CD4-positive, alpha-beta T cell (primary cell): ENCODE results near the gene CCNE1. TPM values are rescaled to one million over a fixed set of nuclear protein-coding genes. Genes with fewer than 3 reads are reported as not detected.

ENCODE experiments used
- ATAC-seq: fragments of 200-7000 bp; cut with Tn5 transposase; one replicate; pipeline ENCODE4 v1.10.0; 2022; ENCODE audit warnings: mild to moderate bottlenecking; ENCODE audit not compliant: poor library complexity
- CTCF ChIA-PET: fragments of 350-600 bp; sonication (Branson Sonifier 250); formaldehyde crosslinking; loops from one replicate; lab custom pipeline; 2021; ENCODE audit warnings: antibody characterized with exemption, inconsistent platforms; lab: Charles Lee
- POLR2A ChIA-PET: fragments of 350-600 bp; sonication (Branson Sonifier 250); formaldehyde crosslinking; loops from one replicate; lab custom pipeline; 2021; ENCODE audit warnings: antibody characterized with exemption, inconsistent platforms; lab: Charles Lee
- DNase-seq, 14 experiments: peaks; one replicate each; pipeline ENCODE4 v3.0.0-alpha.2; 2013 to 2020; ENCODE audit warnings: mixed read lengths in 2 of 14
- H3K27ac ChIP-seq, 2 donors: one replicate each; pipeline versions ENCODE4 v1.5.1 to v1.7.0; 2013; ENCODE audit warnings: low read length in 2 of 2, low read depth in 1 of 2, mild to moderate bottlenecking in 1 of 2
- H3K27me3 ChIP-seq, 2 experiments: 1 replicate in 1 of 2; 2 replicates in 1 of 2; pipeline versions ENCODE4 v1.6.1 to v1.7.0; 2013; ENCODE audit warnings: low read length in 2 of 2, control low read depth in 1 of 2, mild to moderate bottlenecking in 1 of 2, moderate library complexity in 1 of 2; ENCODE audit not compliant: insufficient read depth in 2 of 2, control insufficient read depth in 1 of 2
- H3K36me3 ChIP-seq: one replicate; pipeline ENCODE4 v1.6.1; 2013; ENCODE audit warnings: low read length, control low read depth; ENCODE audit not compliant: insufficient read depth
- H3K4me1 ChIP-seq: one replicate; pipeline ENCODE4 v1.6.1; 2013; ENCODE audit warnings: low read length, control low read depth; ENCODE audit not compliant: insufficient read depth
- H3K4me3 ChIP-seq: one replicate; pipeline ENCODE4 v1.5.1; 2013; ENCODE audit warnings: mild to moderate bottlenecking, low read length, moderate library complexity
- H3K9me3 ChIP-seq, 2 experiments: 1 replicate in 1 of 2; 2 replicates in 1 of 2; pipeline versions ENCODE4 v1.6.1 to v1.7.0; 2013; ENCODE audit warnings: low read length in 2 of 2, mild to moderate bottlenecking in 2 of 2, control low read depth in 1 of 2, moderate library complexity in 1 of 2; ENCODE audit not compliant: control insufficient read depth in 1 of 2, insufficient read depth in 1 of 2
- H3K27ac Mint-ChIP-seq: one replicate; pipeline ENCODE4 v1.8.0; 2020; ENCODE audit warnings: mixed read lengths
- H3K27me3 Mint-ChIP-seq: one replicate; pipeline ENCODE4 v1.8.0; 2021; ENCODE audit warnings: mixed read lengths
- H3K36me3 Mint-ChIP-seq: one replicate; pipeline ENCODE4 v1.8.0; 2021; ENCODE audit warnings: low read depth, mixed read lengths
- H3K4me1 Mint-ChIP-seq: one replicate; pipeline ENCODE4 v1.8.0; 2021; ENCODE audit warnings: low read depth, mixed read lengths
- H3K4me3 Mint-ChIP-seq: one replicate; pipeline ENCODE4 v1.8.0; 2020; ENCODE audit warnings: mild to moderate bottlenecking, mixed read lengths
- H3K9me3 Mint-ChIP-seq: one replicate; pipeline ENCODE4 v1.8.0; 2020; ENCODE audit warnings: mixed read lengths
- intact Hi-C, 2 experiments: fragments of 100-400 bp; cut with DNase I in 1 of 2; cut with micrococcal nuclease in 1 of 2; formaldehyde crosslinking; loops; one replicate each; pipeline versions ENCODE4 v1.15.1 to v1.9.0; 2023 to 2025; cut with DNase I, micrococcal nuclease
- total RNA-seq, 174 experiments: library from RNA in 2 of 174; stranded (reverse) in 2 of 174; gene quantifications; one replicate each; pipeline ENCODE4 v1.2.3 and lab custom pipeline; 2021 to 2026
- TF ChIP-seq, protein P1 (sequence below): fragments of 200-600 bp; IDR thresholded peaks from one replicate; pipeline ENCODE4 v1.8.0; 2022; ENCODE audit warnings: antibody characterized with exemption, mild to moderate bottlenecking

Gene CCNE1
- total RNA-seq, 2 experiments from 2014 or later, result 4.9 to 5.6 TPM

DNA sequence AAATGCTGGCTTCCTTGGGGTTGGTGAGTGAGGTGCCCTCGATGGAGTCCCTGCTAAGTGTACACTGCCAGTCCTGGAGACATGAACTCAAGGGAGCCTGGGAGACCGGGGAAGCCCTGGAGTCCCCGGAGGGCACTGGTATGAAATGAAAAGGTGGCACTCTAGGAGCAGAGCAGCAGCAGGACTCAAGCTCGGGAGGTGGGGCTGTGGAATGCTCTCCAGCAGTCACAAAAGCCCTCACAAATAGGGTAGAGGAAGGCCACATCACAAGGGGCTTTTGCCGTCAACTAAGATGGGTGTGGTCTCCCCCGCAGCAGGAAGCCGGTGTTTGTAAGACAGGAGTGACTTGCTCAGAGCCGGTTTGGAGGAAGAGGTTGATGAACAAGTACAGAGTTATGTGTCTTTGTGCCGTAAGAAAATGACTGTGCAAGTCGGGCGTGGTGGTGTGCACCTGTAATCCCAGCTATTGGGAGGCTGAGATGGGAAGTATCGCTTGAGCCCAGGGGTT is 19.3 kb downstream of the CCNE1 start:
- ATAC-seq (peak; percentile 98), DNase-seq (peak; percentile 45 to 87 (median 62))
- no peaks in the 10 kb centered on the region for H3K27me3 ChIP-seq
- peaks cover 45% of the 10 kb centered on the region for H3K4me1 Mint-ChIP-seq
- H3K36me3 ChIP-seq, result no peaks in the 10 kb centered on the region
- H3K4me3 Mint-ChIP-seq, result peak overlapping the region; percentile 72
- intact Hi-C loops, result loop anchor here in 1 of 2 experiments (1.0 to 10.0 kb wide), 2 partner anchors 13 to 226 kb away; partner anchors contain the start of gene POP4
- ChIA-PET CTCF (no interaction called here), POLR2A (interaction anchor here (1.0 to 4.4 kb wide), 6 partner anchors 13 to 225 kb away, joined by 3 to 52 read pairs (median 6); partner anchors contain the start of gene POP4)
- no peaks in the 10 kb centered on the region for H3K9me3 ChIP-seq
- no peaks in the 10 kb centered on the region for H3K27me3 Mint-ChIP-seq
- peak overlapping the region; percentile 93 for H3K27ac Mint-ChIP-seq
- H3K4me1 ChIP-seq, result peaks cover 37% of the 10 kb centered on the region
- TF ChIP-seq, protein P1, sequence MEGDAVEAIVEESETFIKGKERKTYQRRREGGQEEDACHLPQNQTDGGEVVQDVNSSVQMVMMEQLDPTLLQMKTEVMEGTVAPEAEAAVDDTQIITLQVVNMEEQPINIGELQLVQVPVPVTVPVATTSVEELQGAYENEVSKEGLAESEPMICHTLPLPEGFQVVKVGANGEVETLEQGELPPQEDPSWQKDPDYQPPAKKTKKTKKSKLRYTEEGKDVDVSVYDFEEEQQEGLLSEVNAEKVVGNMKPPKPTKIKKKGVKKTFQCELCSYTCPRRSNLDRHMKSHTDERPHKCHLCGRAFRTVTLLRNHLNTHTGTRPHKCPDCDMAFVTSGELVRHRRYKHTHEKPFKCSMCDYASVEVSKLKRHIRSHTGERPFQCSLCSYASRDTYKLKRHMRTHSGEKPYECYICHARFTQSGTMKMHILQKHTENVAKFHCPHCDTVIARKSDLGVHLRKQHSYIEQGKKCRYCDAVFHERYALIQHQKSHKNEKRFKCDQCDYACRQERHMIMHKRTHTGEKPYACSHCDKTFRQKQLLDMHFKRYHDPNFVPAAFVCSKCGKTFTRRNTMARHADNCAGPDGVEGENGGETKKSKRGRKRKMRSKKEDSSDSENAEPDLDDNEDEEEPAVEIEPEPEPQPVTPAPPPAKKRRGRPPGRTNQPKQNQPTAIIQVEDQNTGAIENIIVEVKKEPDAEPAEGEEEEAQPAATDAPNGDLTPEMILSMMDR, result no peak
- H3K4me3 ChIP-seq, result peak overlapping the region; percentile 15
- peak overlapping the region; percentile 56 to 59 for H3K27ac ChIP-seq
- no peaks in the 10 kb centered on the region for H3K36me3 Mint-ChIP-seq
- H3K9me3 Mint-ChIP-seq, result no peaks in the 10 kb centered on the region

DNA sequence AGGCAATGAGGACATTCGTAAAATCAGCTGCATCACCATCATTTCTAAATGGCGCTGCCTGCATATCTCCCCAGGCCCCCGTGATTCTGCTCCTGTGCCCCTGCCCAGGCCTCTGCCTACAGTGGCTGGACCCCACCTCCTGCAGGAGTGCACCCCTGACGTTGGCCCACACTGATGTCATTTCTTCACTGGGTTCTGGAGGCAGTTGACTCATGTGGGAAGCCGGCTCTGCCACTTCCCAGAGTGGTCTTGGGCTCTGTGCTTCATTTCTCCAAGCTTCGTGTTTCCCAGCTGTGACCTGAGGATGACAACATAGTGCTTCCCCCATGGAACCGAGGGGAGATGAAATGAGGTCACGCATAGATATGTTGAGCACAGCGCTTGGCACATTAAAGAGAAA is 19.9 kb downstream of the CCNE1 start:
- intact Hi-C loops, result loop anchor here in 1 of 2 experiments (1.0 to 10.0 kb wide), 2 partner anchors 13 to 227 kb away; partner anchors contain the start of gene POP4
- POLR2A ChIA-PET, result interaction anchor here (0.9 to 4.4 kb wide), 7 partner anchors 9 to 226 kb away, joined by 3 to 52 read pairs (median 5); partner anchors contain the start of gene POP4

DNA sequence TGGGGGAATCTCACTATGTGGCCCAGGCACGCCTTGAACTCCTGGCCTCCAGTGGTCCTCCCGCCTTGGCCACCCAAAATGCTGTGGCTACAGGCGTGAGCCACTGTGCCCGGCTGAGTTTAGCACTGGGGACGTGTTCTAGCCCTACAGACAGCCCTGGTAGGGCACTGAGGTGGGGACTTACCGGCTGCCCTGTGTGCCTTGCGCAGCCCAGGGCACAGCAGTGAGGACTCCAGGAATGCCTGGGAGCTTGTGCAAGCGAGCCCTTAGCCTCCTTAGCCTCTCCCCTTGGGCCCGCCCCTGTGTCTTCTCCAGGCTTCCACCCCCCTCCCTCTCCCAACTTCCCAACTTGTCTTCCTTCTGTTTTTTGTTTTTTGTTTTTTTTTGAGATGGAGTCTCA is 21.0 kb downstream of the CCNE1 start:
- TF ChIP-seq, protein P1, result no peak
- Mint-ChIP-seq H3K36me3 (no peaks in the 10 kb centered on the region), H3K4me3 (no peak overlapping the region), H3K9me3 (no peaks in the 10 kb centered on the region), H3K27me3 (no peaks in the 10 kb centered on the region), H3K27ac (peak overlapping the region; percentile 93), H3K4me1 (peaks cover 56% of the 10 kb centered on the region)
- no peaks in the 10 kb centered on the region for H3K36me3 ChIP-seq
- CTCF ChIA-PET, result interaction anchor here (0.9 kb wide), 1 partner anchor 116 kb away, joined by 3 read pairs; no protein-coding TSS in a partner anchor
- intact Hi-C loops, result loop anchor here in 1 of 2 experiments (10.0 kb wide), 1 partner anchor 228 kb away; the partner anchor contains the start of gene POP4
- no peak for DNase-seq
- POLR2A ChIA-PET, result interaction anchor here (4.4 kb wide), 1 partner anchor 12 kb away, joined by 52 read pairs; no protein-coding TSS in a partner anchor
- H3K27ac ChIP-seq, result peak overlapping the region in 1 of 2 donors; percentile 22
- ATAC-seq, result no peak
- no peaks in the 10 kb centered on the region for H3K27me3 ChIP-seq
- peaks cover 54% of the 10 kb centered on the region for H3K4me1 ChIP-seq
- H3K9me3 ChIP-seq, result no peaks in the 10 kb centered on the region
- H3K4me3 ChIP-seq, result no peak overlapping the region

More for the DNA sequence above, 19.9 kb downstream of the CCNE1 start:
- no peaks in the 10 kb centered on the region for H3K9me3 ChIP-seq
- H3K36me3 Mint-ChIP-seq, result no peaks in the 10 kb centered on the region
- peak in 1 of 14 experiments; percentile 19 for DNase-seq
- no peaks in the 10 kb centered on the region for H3K27me3 Mint-ChIP-seq
- no peak for ATAC-seq
- CTCF ChIA-PET, result no interaction called here
- peaks cover 43% of the 10 kb centered on the region for H3K4me1 ChIP-seq
- peak overlapping the region; percentile 93 for H3K27ac Mint-ChIP-seq
- H3K9me3 Mint-ChIP-seq, result no peaks in the 10 kb centered on the region
- H3K36me3 ChIP-seq, result no peaks in the 10 kb centered on the region
- peak overlapping the region; percentile 15 for H3K4me3 ChIP-seq
- peak overlapping the region; percentile 56 to 59 for H3K27ac ChIP-seq
- peak overlapping the region; percentile 72 for H3K4me3 Mint-ChIP-seq
- H3K4me1 Mint-ChIP-seq, result peaks cover 45% of the 10 kb centered on the region
- TF ChIP-seq, protein P1, result no peak
- no peaks in the 10 kb centered on the region for H3K27me3 ChIP-seq
